Umbilical cord (tissue), 2 donors: ENCODE data around the gene TAF1L. TPM values are rescaled to one million over a fixed set of nuclear protein-coding genes. Genes with fewer than 3 reads are reported as not detected.

Experiments
- DNase-seq: peaks from one replicate; pipeline ENCODE4 v3.0.0-alpha.2; 2015; ENCODE audit warnings: low spot score
- total RNA-seq: library from RNA; depleted of rRNA; stranded (reverse); fragments of >200 nt; gene quantifications from one replicate; pipeline ENCODE4 v1.2.3, GENCODE V29; 2014; ENCODE audit warnings: low replicate concordance; ENCODE audit not compliant: insufficient read depth

Gene TAF1L
- total RNA-seq, 1 donor from 2014 or later, result 4.3 TPM

- peak; percentile 85 for DNase-seq
Observed at GRCh38 chr9:32589083-32589723, 46.3 kb downstream of the TAF1L start.

- DNase-seq, result peak; percentile 37
Observed at GRCh38 chr9:32587901-32588300, 47.6 kb downstream of the TAF1L start.

- DNase-seq, result peak; percentile 35
Observed at GRCh38 chr9:32584784-32585183, 50.7 kb downstream of the TAF1L start.

- DNase-seq, result peak; percentile 75
Observed at GRCh38 chr9:32581512-32582143, 53.8 kb downstream of the TAF1L start.

- DNase-seq, result no peak
Observed at GRCh38 chr9:32580631-32581300, 54.7 kb downstream of the TAF1L start.

- peak; percentile 57 for DNase-seq
Observed at GRCh38 chr9:32579706-32580331, 55.6 kb downstream of the TAF1L start.

Other genes starting within 250 kb of the TAF1L start
- 8.4 TPM for gene RIGI, start 109.5 kb downstream of the TAF1L start, total RNA-seq
- not detected for gene SMIM27, start 83.3 kb downstream of the TAF1L start, total RNA-seq
- 33.9 TPM for gene TOPORS, start 83.1 kb downstream of the TAF1L start, total RNA-seq
- 14.0 TPM for gene NDUFB6, start 62.5 kb downstream of the TAF1L start, total RNA-seq
- gene TMEM215, start 147.9 kb upstream of the TAF1L start, total RNA-seq, result 3.1 TPM